AG04450 (cell line): ENCODE measurements around the gene BEAN1. TPM values are rescaled to one million over a fixed set of nuclear protein-coding genes. Genes with fewer than 3 reads are reported as not detected.

Source experiments
- CTCF ChIA-PET: fragments of 300-600, 350-600 bp; formaldehyde crosslinking; extraction: SDS; loops from one replicate; lab custom pipeline; 2022; ENCODE audit warnings: antibody characterized with exemption, inconsistent platforms; lab: Charles Lee
- POLR2A ChIA-PET: fragments of 350-600 bp; formaldehyde crosslinking; extraction: SDS; loops from one replicate; lab custom pipeline; 2021; ENCODE audit warnings: antibody characterized with exemption, inconsistent platforms; lab: Yijun Ruan, JAX
- DNase-seq: peaks from one replicate; pipeline ENCODE4 v3.0.0-alpha.2; 2011; ENCODE audit warnings: low read depth, low spot score
- H3K27ac ChIP-seq: one replicate; pipeline ENCODE4 v1.5.1; 2012; ENCODE audit warnings: low read depth, low read length, control low read depth
- H3K27me3 ChIP-seq: one replicate; pipeline ENCODE4 v1.6.0; 2012; ENCODE audit warnings: low read length; ENCODE audit not compliant: control insufficient read depth, insufficient read depth
- H3K4me3 ChIP-seq: 2 replicates; pipeline ENCODE4 v1.5.1; 2011; ENCODE audit warnings: mild to moderate bottlenecking, low read depth, low read length, control low read depth
- H3K9me3 ChIP-seq: 2 replicates; pipeline ENCODE4 v1.5.1; 2012; ENCODE audit warnings: low read length; ENCODE audit not compliant: control insufficient read depth, insufficient read depth
- CTCF ChIP-seq: IDR thresholded peaks from 2 replicates; pipeline ENCODE4 v1.5.1; 2011; ENCODE audit warnings: low read depth, low read length, control low read depth, inconsistent platforms
- polyA plus RNA-seq: library from polyadenylated mRNA; depleted of rRNA; stranded (reverse); fragments of >200 nt; gene quantifications from 2 replicates; pipeline ENCODE4 v1.2.3, GENCODE V29; 2011

BEAN1 gene
- polyA plus RNA-seq, 1 experiment: not detected

- H3K9me3 ChIP-seq: no peaks in the 10 kb centered on the region
- H3K4me3 ChIP-seq: no peak overlapping the region
- peak overlapping the region; percentile 21 for H3K27ac ChIP-seq
- no peak for TF ChIP-seq CTCF
- peaks cover 31% of the 10 kb centered on the region for H3K27me3 ChIP-seq
- no peak for DNase-seq
- POLR2A ChIA-PET: no interaction called here
- CTCF ChIA-PET: no interaction called here
These were observed 30.8 kb downstream of the BEAN1 start for GRCh38 chr16:66457888-66458287.

DNA sequence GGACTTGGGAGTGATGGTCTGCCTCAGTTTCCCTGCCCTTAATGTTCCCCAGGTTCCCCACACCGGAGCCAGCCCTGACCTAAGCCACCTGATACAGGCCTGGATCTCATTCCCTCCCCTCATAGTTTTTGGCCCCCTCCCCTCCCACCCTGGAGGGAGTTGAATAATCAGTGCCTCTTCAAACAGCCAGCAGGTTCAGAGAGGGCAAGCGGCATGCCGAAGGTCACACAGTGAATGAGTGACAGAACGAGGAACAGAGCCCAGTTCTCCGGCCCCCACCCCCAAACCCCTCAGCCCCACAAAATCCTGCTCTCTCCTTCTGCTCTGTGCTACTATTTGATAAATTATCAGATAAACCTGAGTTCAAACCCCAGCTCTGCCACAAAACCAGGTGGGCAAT, 31.2 kb downstream of the BEAN1 start:
- no peak for TF ChIP-seq CTCF
- Histone ChIP-seq H3K4me3 (no peak overlapping the region), H3K9me3 (no peaks in the 10 kb centered on the region), H3K27ac (peak overlapping the region; percentile 21), H3K27me3 (peaks cover 33% of the 10 kb centered on the region)
- no peak for DNase-seq
- ChIA-PET CTCF (no interaction called here), POLR2A (no interaction called here)

GRCh38 chr16:66458853-66459252, 31.8 kb downstream of the BEAN1 start:
- ChIA-PET POLR2A (no interaction called here), CTCF (no interaction called here)
- no peak for TF ChIP-seq CTCF
- H3K27ac ChIP-seq: no peak overlapping the region
- no peak for DNase-seq
- no peak overlapping the region for H3K4me3 ChIP-seq
- peaks cover 33% of the 10 kb centered on the region for H3K27me3 ChIP-seq
- no peaks in the 10 kb centered on the region for H3K9me3 ChIP-seq

- TF ChIP-seq CTCF: no peak
- POLR2A ChIA-PET: no interaction called here
- Histone ChIP-seq H3K4me3 (no peak overlapping the region), H3K27ac (no peak overlapping the region), H3K27me3 (peaks cover 33% of the 10 kb centered on the region), H3K9me3 (no peaks in the 10 kb centered on the region)
- DNase-seq: no peak
- CTCF ChIA-PET: no interaction called here
These were observed 32.8 kb downstream of the BEAN1 start for GRCh38 chr16:66459878-66460277.

- no peak overlapping the region for H3K4me3 ChIP-seq
- peaks cover 37% of the 10 kb centered on the region for H3K27me3 ChIP-seq
- TF ChIP-seq CTCF: no peak
- POLR2A ChIA-PET: interaction anchor here (0.7 kb wide), 1 partner anchor 14 kb away, joined by 6 read pairs; no protein-coding TSS in a partner anchor
- CTCF ChIA-PET: no interaction called here
- DNase-seq: no peak
- no peaks in the 10 kb centered on the region for H3K9me3 ChIP-seq
- H3K27ac ChIP-seq: no peak overlapping the region
These were observed 33.6 kb downstream of the BEAN1 start for GRCh38 chr16:66460703-66461102.
